BJ (cell line): ENCODE results near the gene LLGL1. TPM values are rescaled to one million over a fixed set of nuclear protein-coding genes. Genes with fewer than 3 reads are reported as not detected.
"Not testable (repeated sequence)": the region's sequence is repeated elsewhere in the genome, so short reads cannot be mapped to it uniquely, and the experiment has no call there.

Experiments
- CTCF ChIA-PET: fragments of 350-600 bp; formaldehyde crosslinking; extraction: SDS; loops from one replicate; lab custom pipeline; 2021; ENCODE audit warnings: antibody characterized with exemption, inconsistent platforms; lab: Yijun Ruan, JAX
- POLR2A ChIA-PET: fragments of 300-600 bp; sonication (Branson Sonifier 250); formaldehyde crosslinking; extraction: SDS; loops from one replicate; lab custom pipeline; 2021; ENCODE audit warnings: antibody characterized with exemption; lab: Charles Lee
- DNase-seq: peaks from one replicate; pipeline ENCODE4 v3.0.0-alpha.2; 2011; ENCODE audit warnings: low read depth
- H3K27me3 ChIP-seq: 2 replicates; pipeline ENCODE4 v1.6.0; 2011; ENCODE audit warnings: low read length; ENCODE audit not compliant: control insufficient read depth, insufficient read depth
- H3K36me3 ChIP-seq: 2 replicates; pipeline ENCODE4 v1.5.1; 2011; ENCODE audit warnings: low read length; ENCODE audit not compliant: control insufficient read depth, insufficient read depth
- H3K4me3 ChIP-seq: 2 replicates; pipeline ENCODE4 v1.5.1; 2011; ENCODE audit warnings: low read depth, mild to moderate bottlenecking, control low read depth, low read length
- CTCF ChIP-seq: IDR thresholded peaks from 2 replicates; pipeline ENCODE4 v1.5.1; 2011; ENCODE audit warnings: low read depth, mild to moderate bottlenecking, control low read depth, inconsistent platforms, low read length, moderate library complexity; ENCODE audit not compliant: insufficient read depth
- polyA plus RNA-seq: library from polyadenylated mRNA; depleted of rRNA; stranded (reverse); fragments of >200 nt; gene quantifications from 2 replicates; pipeline ENCODE4 v1.2.3, GENCODE V29; 2011

LLGL1 gene
- polyA plus RNA-seq, 1 experiment = 38.9 TPM

GRCh38 chr17:18213666-18214270 lies 11.7 kb upstream of the LLGL1 start:
- Histone ChIP-seq H3K27me3 (no peaks in the 10 kb centered on the region), H3K36me3 (peaks cover 12% of the 10 kb centered on the region), H3K4me3 (no peak overlapping the region)
- no peak for DNase-seq
- TF ChIP-seq CTCF = no peak
- POLR2A ChIA-PET = no interaction called here
- CTCF ChIA-PET = no interaction called here

- H3K27me3 ChIP-seq, H3K36me3 ChIP-seq, POLR2A ChIA-PET, H3K4me3 ChIP-seq, DNase-seq: not testable (repeated sequence)
- CTCF ChIA-PET = interaction anchor here (0.6 to 2.3 kb wide), 11 partner anchors 9 to 323 kb away, joined by 3 to 14 read pairs (median 3); no protein-coding TSS in a partner anchor
Measured at GRCh38 chr17:18216906-18217305, 8.5 kb upstream of the LLGL1 start.

- no peaks in the 10 kb centered on the region for H3K36me3 ChIP-seq
- H3K27me3 ChIP-seq = no peaks in the 10 kb centered on the region
- ChIA-PET POLR2A (no interaction called here), CTCF (interaction anchor here (0.6 to 3.7 kb wide), 16 partner anchors 10 to 103 kb away, joined by 3 to 34 read pairs (median 5); no protein-coding TSS in a partner anchor)
- no peak overlapping the region for H3K4me3 ChIP-seq
- peak; percentile 97 for TF ChIP-seq CTCF
- DNase-seq = no peak
Measured at GRCh38 chr17:18217412-18218015, 7.9 kb upstream of the LLGL1 start.

- Histone ChIP-seq H3K4me3 (no peak overlapping the region), H3K27me3 (no peaks in the 10 kb centered on the region), H3K36me3 (no peaks in the 10 kb centered on the region)
- POLR2A ChIA-PET = no interaction called here
- 0 out of 2 replicates have a peak, but pooled peaks have one; percentile 1 for TF ChIP-seq CTCF
- CTCF ChIA-PET = interaction anchor here (2.3 to 3.7 kb wide), 2 partner anchors 11 to 27 kb away, joined by 6 to 34 read pairs; no protein-coding TSS in a partner anchor
- DNase-seq = no peak
Measured at GRCh38 chr17:18218756-18219415, 6.5 kb upstream of the LLGL1 start.

GRCh38 chr17:18224053-18224386 lies 1.4 kb upstream of the LLGL1 start:
- Histone ChIP-seq H3K27me3 (no peaks in the 10 kb centered on the region), H3K4me3 (no peak overlapping the region), H3K36me3 (no peaks in the 10 kb centered on the region)
- TF ChIP-seq CTCF = no peak
- POLR2A ChIA-PET = no interaction called here
- CTCF ChIA-PET = interaction anchor here (1.3 to 1.4 kb wide), 2 partner anchors 9 to 24 kb away, joined by 5 to 6 read pairs; no protein-coding TSS in a partner anchor
- DNase-seq = no peak
